Hematopoietic multipotent progenitor cell treated with erythropoietin and hydrocortisone succinate and interleukin-3 and kit ligand, for 6 days (in vitro differentiated cells): ENCODE results near the gene GPR15LG.

Source experiments
- DNase-seq: peaks from one replicate; pipeline ENCODE4 v3.0.0-alpha.2; 2015

The GPR15LG gene

DNA sequence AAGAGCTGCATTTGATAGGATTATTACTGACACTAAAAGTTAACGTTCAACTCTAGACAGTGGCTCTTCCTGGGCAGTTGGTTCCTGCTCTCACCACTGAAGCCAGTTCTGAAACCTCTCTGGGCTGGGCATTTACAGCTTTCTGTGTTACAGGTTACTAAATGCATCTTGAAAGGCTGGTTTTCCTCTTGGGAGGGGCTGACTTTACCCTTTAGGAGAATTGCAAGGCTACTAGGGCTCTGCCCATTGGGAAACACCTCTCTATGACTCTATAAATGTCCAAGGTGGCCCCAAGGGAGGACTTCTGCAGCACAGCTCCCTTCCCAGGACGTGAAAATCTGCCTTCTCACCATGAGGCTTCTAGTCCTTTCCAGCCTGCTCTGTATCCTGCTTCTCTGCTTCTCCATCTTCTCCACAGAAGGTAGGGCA, at the start of gene GPR15LG:
Gene GPR15LG, plus strand, starts transcription at position 301 of the 429 bp plus-strand sequence. Its CDS starts 51 bp downstream, at position 352.
- no peak for DNase-seq

DNA sequence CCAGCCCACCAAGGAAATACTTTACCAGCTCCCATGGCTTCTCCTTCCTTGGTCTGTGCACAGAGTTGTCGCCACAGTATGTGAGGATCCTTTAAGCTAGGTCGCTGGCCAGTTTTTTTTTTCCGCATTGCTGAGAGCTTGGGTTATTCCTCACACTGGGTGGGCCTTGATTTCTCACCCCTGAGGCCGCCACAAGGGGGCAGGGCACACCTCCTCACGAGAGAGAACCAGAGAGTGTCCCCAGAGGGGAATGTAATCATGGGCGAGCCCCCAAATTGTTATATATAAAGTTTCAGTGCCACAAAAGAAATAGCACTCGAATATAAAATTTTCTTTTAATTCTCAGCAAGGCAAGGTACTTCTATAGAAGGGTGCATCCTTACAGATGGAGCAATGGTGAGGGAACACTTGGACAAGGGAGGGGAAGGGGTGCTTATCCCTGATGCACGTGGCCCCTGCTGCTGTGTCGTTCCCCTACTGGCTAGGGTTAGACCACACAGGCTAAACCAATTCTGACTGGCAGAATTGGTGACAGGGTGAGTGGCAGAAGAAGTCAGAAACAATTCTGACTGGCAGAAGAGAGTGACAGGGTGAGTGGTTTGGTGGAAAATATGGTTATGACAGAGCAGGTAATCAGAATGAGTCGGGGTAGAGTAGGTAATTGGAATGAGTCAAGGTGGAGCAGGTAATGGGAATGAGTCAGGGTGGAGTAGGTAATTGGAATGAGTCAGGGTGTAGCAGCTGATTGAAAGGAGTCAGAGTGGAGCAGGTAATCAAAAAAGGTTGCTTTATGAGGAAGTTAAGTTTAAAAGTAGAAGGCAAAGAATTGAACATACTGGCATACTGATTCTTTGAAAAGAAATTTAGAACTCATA, 47.5 kb upstream of the GPR15LG start:
- DNase-seq, result peak; percentile 35

DNA sequence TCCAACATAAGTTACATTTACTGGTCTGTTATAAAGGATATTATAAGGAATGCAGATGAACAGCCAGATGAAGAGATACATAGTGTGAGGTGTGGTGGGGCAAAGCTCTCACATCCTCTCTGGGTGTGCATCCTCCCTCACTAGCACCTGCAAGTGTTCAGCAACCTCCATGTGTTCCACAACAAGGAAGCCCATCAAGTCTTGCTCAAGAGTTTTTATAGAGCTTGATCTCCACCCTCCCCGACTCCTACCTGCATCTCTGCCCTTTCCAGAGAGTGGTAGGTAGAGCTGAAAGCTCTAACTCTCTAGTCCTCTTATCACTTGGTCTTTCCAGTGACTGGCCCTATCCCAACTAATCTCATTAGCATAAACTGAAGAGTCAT, 46.8 kb upstream of the GPR15LG start:
- DNase-seq, result no peak

DNA sequence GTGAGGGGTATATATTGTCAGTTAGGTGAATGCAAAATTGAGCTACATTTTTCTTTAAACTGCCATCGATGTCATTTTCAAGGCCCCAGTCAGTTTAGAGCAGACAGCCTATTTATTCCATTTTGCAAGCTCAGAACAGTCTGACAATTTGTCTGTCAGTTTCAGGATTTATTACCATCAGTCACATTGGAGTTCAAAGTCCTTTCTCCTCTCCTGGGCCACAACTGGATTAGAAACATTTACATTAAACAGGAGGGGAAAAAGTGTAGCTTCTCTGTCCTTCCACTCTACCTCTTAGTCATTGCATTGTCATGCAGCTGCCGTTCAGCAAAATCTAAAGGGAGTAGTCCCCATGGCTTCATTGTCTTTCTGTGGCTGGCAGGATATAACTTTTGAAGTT, 37.8 kb upstream of the GPR15LG start:
- no peak for DNase-seq

DNA sequence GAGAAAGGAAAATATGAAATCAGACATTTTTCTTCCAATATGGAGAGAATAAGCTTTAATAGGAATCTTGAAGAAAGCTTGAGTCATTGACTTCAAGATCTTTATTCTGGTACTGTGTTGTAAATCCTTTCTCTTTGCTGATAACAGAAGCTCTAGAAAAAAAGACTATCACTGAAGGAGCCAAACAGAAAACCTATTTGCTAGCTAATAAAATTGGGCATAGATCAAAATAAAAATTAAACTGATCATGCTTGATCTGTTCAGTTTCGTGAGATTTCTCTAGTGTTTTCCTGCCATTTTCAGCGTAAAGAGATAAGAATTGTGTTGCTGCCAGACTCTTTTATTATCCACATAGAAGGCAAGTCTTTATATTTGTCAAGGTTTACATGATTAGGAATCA, 35.8 kb upstream of the GPR15LG start:
- no peak for DNase-seq

DNA sequence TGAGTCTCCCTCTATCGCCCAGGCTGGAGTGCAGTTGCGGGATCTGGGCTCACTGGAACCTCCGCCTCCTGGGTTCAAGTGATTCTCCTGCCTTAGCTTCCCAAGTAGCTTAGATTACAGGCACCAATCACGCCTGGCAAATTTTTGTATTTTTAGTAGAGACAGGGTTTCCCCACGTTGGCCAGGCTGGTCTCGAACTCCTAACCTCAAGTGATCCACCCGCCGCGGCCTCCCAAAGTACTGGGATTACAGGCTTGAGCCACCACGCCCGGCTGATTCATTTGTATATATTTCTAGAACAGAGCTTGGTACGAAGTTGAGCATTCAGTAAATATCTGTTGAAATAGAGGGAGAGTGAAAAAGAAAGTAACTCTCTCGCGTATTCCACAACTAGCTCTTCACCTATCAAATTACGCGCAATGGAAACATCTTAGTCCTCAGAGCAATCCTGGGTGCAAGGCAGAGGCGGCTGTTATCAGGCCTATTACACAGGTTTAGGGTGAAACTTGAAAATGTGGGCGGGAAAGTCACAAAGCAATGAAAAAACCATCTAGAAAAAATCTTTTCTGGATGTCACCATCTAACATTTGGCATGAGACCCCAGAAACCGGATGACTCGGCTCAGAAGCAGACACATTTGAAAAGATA, 35.0 kb upstream of the GPR15LG start:
- peak; percentile 55 for DNase-seq

DNA sequence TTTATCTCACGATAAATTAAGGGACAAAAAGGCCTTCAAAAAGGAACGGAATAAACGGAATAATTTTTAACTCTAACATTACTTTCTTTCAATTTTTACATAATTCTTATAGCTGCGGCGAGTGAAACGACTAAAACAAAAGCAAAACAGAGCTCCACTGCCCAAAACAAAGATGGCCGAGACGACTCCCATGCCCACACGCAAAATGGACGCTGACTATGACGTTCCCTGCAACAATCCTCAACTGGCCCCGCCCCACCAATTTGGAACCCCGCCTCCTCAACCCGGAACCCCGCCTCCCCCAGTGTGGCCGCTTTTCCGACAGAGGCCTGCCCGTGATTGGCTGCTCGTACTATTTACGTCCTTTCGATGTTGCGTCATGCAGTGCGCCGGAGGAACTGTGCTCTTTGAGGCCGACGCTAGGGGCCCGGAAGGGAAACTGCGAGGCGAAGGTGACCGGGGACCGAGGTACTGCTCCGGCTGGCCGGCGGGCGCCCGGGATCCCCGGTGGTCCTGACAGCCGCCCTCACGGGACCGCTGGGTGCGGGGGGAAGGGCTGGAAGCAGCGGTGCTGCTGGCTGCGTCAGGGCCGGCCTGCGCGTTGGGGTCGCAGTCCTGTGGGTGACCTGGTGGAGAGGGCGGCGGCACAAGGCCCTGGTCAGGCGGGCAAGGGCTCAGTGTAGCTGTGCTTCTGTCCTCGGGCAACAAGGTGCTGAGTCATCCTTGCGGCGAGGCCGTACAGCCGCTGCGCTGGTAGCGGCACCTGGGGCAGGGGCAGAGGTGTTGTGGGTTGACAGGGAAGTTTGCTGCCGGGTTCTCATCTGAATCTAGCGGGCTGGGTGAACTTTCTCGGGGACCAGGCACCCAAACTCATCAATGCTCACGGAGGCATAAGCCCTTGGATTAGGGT, 34.2 kb upstream of the GPR15LG start, which contains the start of gene GHITM:
Gene GHITM, plus strand, starts transcription at position 384 of the 910 bp plus-strand sequence. CDS start 1,992 bp downstream, outside the sequence.
- DNase-seq, result peak; percentile 99

DNA sequence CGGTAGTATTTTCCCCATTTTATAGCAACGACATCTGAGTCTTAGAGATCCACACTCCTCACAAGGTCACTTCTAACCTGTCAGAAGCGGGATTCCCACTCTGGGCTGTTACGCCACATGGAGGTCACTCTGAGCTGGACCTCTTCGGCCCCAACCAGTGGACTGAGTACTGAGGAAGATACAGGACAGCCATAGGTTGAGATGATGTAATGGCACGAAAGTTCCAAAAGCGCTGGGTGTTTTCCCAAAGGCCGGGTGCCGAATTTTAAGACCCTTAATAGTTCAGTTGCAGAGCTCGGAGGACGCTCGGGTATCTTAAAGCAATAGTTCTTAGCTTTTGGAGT, 33.6 kb upstream of the GPR15LG start:
- DNase-seq, result no peak

DNA sequence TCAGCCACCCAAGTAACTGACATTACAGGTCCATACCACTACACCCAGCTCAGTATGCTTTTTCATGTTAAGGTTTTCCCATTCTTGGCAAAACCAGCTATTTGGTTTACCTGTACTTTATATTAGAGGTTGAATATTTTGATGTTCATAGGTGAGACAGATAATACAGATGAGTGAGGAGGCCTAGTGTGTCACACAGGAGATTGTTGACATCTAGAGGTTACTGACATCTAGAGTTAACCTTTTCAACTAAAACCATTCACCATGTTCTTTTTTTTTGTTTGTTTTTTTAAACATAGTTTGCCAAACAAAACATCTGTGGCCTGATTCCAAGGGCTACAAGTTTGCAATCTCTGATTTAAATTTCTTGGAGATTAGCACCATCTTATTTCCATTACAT, 26.3 kb upstream of the GPR15LG start:
- no peak for DNase-seq

DNA sequence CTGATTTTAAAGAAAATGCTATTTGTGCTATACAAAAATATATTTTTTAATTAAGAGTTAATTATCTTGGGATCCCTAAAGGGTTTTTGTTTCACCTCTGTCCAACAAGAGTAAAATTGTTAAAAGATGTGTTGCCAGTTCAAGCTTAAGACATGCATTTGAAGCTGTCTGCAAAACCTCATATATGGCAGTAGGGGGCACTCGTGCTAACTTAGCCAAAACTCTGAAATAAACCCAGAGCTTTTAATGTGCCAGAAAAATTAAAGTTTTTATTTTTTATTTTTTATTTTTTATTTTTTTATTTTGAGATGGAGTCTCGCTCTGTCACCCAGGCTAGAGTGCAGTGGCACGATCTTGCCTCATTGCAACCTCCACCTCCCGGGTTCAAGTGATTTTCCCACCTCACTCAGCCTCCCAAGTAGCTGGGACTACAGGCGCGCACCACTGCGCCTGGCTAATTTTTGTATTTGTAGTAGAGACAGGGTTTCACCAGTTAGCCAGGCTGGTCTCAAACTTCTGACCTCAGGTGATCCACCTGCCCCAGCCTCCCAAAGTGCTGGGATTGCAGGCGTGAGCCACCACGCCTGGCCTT, 25.5 kb upstream of the GPR15LG start:
- DNase-seq, result peak; percentile 79

DNA sequence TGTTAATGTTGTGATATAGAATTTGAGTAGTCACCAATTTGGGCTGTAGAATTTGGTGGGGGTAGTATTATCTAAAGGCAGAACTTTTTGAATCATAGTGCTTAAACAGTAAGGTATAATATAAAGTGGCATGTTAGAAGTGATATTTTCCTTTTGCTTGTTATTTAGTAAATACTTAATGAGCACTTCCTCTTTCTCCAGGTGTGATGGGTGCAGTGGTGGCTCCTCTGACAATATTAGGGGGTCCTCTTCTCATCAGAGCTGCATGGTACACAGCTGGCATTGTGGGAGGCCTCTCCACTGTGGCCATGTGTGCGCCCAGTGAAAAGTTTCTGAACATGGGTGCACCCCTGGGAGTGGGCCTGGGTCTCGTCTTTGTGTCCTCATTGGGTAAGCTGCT, 23.7 kb upstream of the GPR15LG start:
- DNase-seq, result no peak

DNA sequence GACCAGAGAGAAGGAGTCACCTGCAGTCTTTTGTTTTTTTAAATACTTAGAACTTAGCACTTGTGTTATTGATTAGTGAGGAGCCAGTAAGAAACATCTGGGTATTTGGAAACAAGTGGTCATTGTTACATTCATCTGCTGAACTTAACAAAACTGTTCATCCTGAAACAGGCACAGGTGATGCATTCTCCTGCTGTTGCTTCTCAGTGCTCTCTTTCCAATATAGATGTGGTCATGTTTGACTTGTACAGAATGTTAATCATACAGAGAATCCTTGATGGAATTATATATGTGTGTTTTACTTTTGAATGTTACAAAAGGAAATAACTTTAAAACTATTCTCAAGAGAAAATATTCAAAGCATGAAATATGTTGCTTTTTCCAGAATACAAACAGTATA, 20.8 kb upstream of the GPR15LG start:
- DNase-seq, result no peak

DNA sequence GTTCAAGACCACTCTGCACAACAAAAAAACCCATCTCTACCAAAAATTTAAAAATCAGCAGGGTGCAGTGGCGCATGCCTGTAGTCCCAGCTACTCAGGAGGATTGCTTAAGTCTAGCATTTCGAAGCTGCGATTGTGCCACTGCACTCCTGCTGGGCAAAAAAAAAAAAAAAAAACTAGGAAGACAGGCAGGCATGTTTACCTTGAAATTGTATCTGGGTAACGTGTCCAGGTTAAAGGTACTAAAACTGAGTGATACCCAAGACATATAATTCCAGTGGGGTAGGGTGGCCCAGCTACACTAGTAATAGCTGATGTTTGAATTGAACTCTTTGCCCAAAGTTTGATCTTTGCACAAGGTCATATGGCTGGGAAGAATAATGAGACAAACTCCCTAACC, 18.1 kb upstream of the GPR15LG start:
- DNase-seq, result no peak

DNA sequence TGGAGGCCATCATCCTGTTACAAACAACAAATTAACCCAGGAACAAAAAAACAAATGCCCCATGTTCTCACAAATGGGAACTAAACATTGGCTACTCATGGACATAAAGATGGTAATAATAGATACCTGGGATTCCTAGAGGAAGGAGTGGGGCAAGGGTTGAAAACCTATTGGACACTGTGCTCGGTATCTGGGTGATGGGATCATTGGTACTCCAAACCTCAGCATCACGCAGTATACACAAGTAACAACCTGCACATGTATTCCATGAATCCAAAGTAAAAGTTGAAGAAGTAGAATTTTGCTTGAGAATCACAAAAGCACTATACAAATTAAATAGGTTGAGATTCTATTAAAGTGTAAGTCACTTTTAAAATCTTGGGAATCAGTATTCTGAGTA, 17.6 kb upstream of the GPR15LG start:
- DNase-seq, result no peak

DNA sequence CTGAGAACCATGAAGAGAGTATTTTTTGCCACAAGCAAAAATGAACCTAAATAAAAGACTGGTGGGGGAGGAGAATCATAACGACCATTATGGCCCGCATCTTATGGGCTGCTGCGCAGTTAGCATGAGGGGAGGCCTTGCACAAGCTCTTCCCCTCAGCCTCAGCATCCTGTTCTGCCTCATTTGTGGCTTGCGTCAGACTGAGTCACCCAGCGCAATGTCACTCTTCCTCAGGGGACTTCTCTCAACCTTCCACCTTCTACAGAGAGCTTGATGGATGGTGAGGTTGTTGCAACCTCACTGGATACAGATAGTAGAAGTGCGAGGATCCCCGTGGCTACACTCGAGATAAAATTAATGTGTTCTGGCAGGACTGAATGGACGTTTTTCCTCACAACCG, 16.8 kb upstream of the GPR15LG start:
- DNase-seq, result peak; percentile 62

DNA sequence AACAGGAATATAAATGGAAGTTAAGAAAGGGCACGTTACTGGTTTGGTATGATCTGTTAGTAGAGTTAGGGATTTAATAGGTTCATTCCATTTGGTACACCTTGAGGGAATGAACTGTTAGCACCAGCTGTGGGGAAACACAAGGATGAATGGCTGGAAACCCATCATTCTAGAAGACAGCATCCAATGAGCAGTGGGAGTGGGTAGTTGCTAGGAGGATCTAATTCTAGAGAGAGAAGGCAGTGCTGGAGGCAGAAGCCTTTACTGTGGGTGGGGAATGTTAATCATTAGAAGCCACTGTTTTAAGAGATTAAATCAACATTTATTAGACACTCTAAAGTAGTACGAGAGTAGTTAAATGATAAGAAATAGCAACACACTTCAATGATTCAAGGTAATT, 15.5 kb upstream of the GPR15LG start:
- no peak for DNase-seq

DNA sequence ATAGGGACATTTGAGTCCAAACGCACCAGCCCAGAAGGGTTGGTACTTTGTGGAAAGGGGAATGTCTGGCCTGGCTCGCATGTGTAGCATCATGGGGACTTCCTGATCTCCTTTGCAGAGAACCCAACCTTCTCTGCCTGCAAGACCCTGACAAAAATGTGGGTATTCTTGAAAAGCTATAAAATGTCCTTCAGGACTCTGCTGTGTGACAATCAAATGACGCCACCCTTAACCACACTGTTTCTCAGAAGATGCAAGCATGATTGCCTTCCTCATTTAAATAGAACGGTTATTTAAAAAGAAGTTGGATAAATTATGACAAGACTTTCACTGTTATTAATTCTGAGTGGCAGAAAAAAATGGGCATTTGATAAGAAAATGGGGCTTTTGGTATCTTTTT, 15.1 kb upstream of the GPR15LG start:
- peak; percentile 47 for DNase-seq

DNA sequence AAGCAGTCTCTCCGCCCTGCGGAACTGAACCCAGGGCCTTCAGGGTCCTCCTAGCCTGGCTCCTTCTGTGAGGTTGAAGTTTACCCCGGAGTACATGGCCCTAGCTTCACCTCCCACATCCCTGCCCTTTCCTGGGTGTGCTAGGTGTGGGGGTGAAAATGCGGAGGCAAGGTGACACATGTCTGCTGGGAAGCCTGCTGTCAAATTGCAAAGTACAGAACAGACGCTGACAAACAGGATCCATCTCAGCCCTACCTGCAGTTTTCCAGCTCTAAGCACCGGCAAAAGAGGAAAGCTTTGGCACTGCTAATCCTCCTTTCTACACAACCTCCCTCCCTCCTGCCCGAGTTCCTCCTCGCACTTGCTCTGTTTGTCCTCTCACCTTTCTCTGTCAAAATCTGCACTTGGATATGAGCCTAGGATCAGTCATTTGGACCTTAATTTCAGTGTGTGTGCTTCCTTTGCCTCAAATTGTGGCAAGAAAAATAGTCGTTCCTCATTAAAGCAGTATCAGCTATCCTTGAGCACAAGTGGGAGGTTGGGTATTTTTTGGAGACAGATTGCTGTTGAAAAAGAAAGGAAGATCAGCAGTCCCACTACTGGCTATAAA, 14.4 kb upstream of the GPR15LG start:
- no peak for DNase-seq

DNA sequence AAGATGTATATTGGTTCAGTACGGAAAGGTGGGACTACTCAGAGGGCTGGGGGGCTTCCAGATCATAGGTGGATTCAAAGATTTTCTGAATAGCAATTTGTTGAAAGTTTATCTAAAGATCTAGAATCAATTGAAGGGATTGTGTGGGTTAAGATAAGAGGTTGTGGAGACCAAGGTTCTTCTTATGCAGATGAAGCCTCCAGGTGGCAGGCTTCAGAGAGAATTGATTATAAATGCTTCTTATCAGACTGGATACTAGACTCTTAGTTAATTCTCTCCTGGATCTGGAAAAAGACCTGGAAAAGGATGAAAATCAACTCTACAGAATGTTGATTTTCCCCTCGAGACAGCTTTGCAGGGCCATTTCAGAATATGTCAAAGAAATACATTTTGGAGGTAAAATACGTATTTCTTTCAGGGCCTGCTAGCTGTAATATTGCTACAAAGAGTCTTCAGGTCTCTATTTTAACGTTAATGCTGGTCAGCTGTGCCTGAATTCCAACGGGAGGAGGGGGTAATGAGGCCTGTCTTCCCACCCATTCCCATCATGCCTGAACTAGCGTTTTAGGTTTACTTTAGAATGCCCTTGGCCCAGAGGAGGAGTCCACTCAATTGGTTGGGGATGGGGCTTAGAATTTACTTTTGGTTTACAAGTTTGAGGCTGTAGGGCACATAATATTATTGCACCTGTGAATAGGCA, 12.8 kb upstream of the GPR15LG start:
- no peak for DNase-seq

DNA sequence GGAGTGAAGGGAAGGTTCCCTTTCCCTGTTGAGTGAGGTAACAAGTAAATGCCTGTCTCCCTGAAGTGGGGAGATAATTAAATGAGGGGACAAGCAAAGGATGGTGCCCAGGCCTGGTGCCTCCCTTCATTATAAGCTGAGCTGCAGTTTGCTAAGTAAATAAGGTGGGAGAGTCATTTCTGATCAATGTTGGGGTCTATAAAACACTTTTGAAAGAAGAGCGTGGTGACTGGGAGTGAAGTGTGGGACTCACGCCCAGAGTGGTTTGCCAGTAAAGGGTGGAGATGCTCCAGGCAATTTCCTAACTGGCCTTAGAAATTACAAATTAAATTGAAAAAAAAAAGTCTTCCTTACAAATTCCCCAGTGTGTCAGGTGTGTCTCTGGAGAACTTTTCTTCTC, 9.6 kb upstream of the GPR15LG start:
- no peak for DNase-seq

DNA sequence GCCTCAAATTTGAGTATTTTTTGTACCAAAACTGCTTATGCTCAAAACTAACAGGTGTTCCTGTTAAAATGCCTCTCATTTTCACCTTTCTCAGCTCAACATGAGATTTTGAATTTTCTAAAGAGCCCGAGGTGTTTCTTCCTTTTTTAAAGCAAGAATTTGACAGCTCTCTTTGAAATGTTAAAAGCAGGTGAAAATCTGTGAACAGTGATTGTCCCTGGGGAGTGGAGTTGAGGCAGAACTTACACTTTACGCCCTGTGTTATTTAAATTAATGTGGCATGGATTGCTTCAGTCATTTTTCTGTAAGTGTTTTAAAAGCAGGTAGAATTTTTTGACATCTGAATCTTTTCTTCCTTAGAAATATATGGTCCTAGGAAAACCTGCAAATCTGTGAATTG, 9.2 kb upstream of the GPR15LG start:
- DNase-seq, result no peak
